Endothelial cell of umbilical vein (primary cell): ENCODE measurements around the gene GBX2. TPM values are rescaled to one million over a fixed set of nuclear protein-coding genes. Genes with fewer than 3 reads are reported as not detected.

Experiments
- BruUV-seq: library from RNA; stranded (reverse); fragments of 400-500 nt; replicated peaks from 2 replicates; lab custom pipeline; 2021; lab: Mats Ljungman, UMichigan
- CTCF ChIA-PET: fragments of 300-600, 350-600 bp; sonication (Branson Sonifier 250); formaldehyde crosslinking; loops from one replicate; lab custom pipeline; 2021; ENCODE audit warnings: antibody characterized with exemption, inconsistent platforms; lab: Charles Lee
- POLR2A ChIA-PET: fragments of 300-600, 350-600 bp; sonication (Branson Sonifier 250); formaldehyde crosslinking; loops from one replicate; lab custom pipeline; 2021; ENCODE audit warnings: antibody characterized with exemption, inconsistent platforms; lab: Charles Lee
- DNase-seq: peaks from one replicate; pipeline ENCODE4 v3.0.0-alpha.2; 2011; ENCODE audit warnings: low read depth, low spot score
- FAIRE-seq: peaks from 2 replicates; lab custom pipeline; 2011; peaks lifted over from hg19 to GRCh38; lab: Jason Lieb, UNC
- H2AFZ ChIP-seq: 2 replicates; pipeline ENCODE4 v1.6.0; 2012; ENCODE audit warnings: low read depth, low read length, control low read depth, inconsistent platforms
- H3K27ac ChIP-seq: 2 replicates; pipeline ENCODE4 v1.5.1; 2011; ENCODE audit warnings: low read depth, mild to moderate bottlenecking, control low read depth, low read length, moderate library complexity; ENCODE audit not compliant: insufficient read depth
- H3K27me3 ChIP-seq, 2 experiments: 2 replicates each; pipeline versions ENCODE4 v1.6.0 to v1.6.1; 2011; ENCODE audit warnings: low read length in 2 of 2, mixed read lengths in 1 of 2; ENCODE audit not compliant: control insufficient read depth in 2 of 2, insufficient read depth in 2 of 2
- H3K36me3 ChIP-seq, 2 experiments: 2 replicates in 1 of 2; 3 replicates in 1 of 2; pipeline ENCODE4 v1.5.1; 2011; ENCODE audit warnings: low read length in 2 of 2, mild to moderate bottlenecking in 1 of 2, moderate library complexity in 1 of 2; ENCODE audit not compliant: control insufficient read depth in 2 of 2, insufficient read depth in 2 of 2; ENCODE audit errors: extremely low read depth in 1 of 2
- H3K4me1 ChIP-seq: 3 replicates; pipeline ENCODE4 v1.5.1; 2011; ENCODE audit warnings: mild to moderate bottlenecking, low read length; ENCODE audit not compliant: control insufficient read depth, insufficient read depth; ENCODE audit errors: extremely low read depth
- H3K4me2 ChIP-seq: 2 replicates; pipeline ENCODE4 v1.6.1; 2011; ENCODE audit warnings: low read length, control low read depth, mixed read lengths; ENCODE audit not compliant: insufficient read depth
- H3K4me3 ChIP-seq, 3 experiments: fragments of 200-600 bp in 1 of 3; sonication (generic), shearing (Covaris generic) in 1 of 3; replicated peaks in 1 of 3; 2 replicates each; pipeline ENCODE4 v1.5.1; 2011 to 2016; ENCODE audit warnings: control low read depth in 3 of 3, low read length in 3 of 3, mild to moderate bottlenecking in 2 of 3, inconsistent platforms in 1 of 3, low read depth in 1 of 3, moderate library complexity in 1 of 3; ENCODE audit not compliant: insufficient read depth in 1 of 3
- H3K79me2 ChIP-seq: 2 replicates; pipeline ENCODE4 v1.6.0; 2012; ENCODE audit warnings: low read length, inconsistent platforms; ENCODE audit not compliant: control insufficient read depth, insufficient read depth
- H3K9ac ChIP-seq: replicated peaks from 2 replicates; pipeline ENCODE3; 2011; ENCODE audit warnings: low read length, control low read depth; ENCODE audit not compliant: insufficient read depth; ENCODE audit errors: extremely low read depth
- H3K9me1 ChIP-seq: replicated peaks from 3 replicates; pipeline ENCODE4 v1.6.0; 2011; ENCODE audit warnings: mild to moderate bottlenecking, low read length; ENCODE audit not compliant: control insufficient read depth, insufficient read depth; ENCODE audit errors: extremely low read depth
- H3K9me3 ChIP-seq: replicated peaks from 2 replicates; pipeline ENCODE4 v1.5.1; 2012; ENCODE audit warnings: low read length, inconsistent platforms; ENCODE audit not compliant: control insufficient read depth, insufficient read depth
- H4K20me1 ChIP-seq: replicated peaks from 2 replicates; pipeline ENCODE3; 2011; ENCODE audit warnings: mild to moderate bottlenecking, low read length; ENCODE audit not compliant: control insufficient read depth, insufficient read depth; ENCODE audit errors: extremely low read depth
- EZH2 ChIP-seq: IDR thresholded peaks from 2 replicates; pipeline ENCODE4 v1.6.1; 2012; ENCODE audit warnings: borderline replicate concordance, low read depth, mild to moderate bottlenecking, moderate library complexity, low read length, inconsistent platforms; ENCODE audit not compliant: severe bottlenecking
- FOS ChIP-seq: IDR thresholded peaks from 2 replicates; pipeline ENCODE4 v1.6.1; 2011; ENCODE audit warnings: mild to moderate bottlenecking, low read length, moderate library complexity, borderline replicate concordance; ENCODE audit not compliant: insufficient read depth
- GATA2 ChIP-seq: IDR thresholded peaks from 2 replicates; pipeline ENCODE4 v1.7.0; 2011; ENCODE audit warnings: low read depth, mild to moderate bottlenecking, moderate library complexity, mixed read lengths, low read length; ENCODE audit not compliant: insufficient read length, insufficient read depth
- JUN ChIP-seq: IDR thresholded peaks from 2 replicates; pipeline ENCODE4 v1.6.1; 2011; ENCODE audit warnings: borderline replicate concordance, low read depth; ENCODE audit not compliant: insufficient read length, insufficient read depth
- MYC ChIP-seq: IDR thresholded peaks from one replicate; pipeline ENCODE4 v1.6.1; 2011; ENCODE audit warnings: mild to moderate bottlenecking, low read depth, low read length
- POLR2A ChIP-seq: IDR thresholded peaks from 2 replicates; pipeline ENCODE4 v1.6.1; 2012; ENCODE audit warnings: low read depth, mild to moderate bottlenecking, control low read depth, low read length
- POLR2AphosphoS5 ChIP-seq: IDR thresholded peaks from 2 replicates; pipeline ENCODE4 v1.6.1; 2012; ENCODE audit warnings: low read depth, mild to moderate bottlenecking, control low read depth, low read length, moderate library complexity; ENCODE audit not compliant: insufficient read depth
- dilution Hi-C: fragments of 300-500 bp; cut with MboI; formaldehyde crosslinking; loops from one replicate; pipeline ENCODE4 v1.15.0; 2019; ENCODE audit warnings: low sequenced_read_pairs; ENCODE audit not compliant: extremely low pct_ligation_motif_present
- intact Hi-C: fragments of 100-400 bp; cut with micrococcal nuclease; formaldehyde crosslinking; loops from one replicate; pipeline ENCODE4 v1.10.0; 2022
- polyA plus RNA-seq, 4 experiments: library from polyadenylated mRNA; depleted of rRNA in 3 of 4; stranded (reverse) in 3 of 4; unstranded in 1 of 4; fragments of >200 nt; gene quantifications; 2 replicates each; pipeline versions ENCODE4 v1.2.1 to v1.2.3, GENCODE V29; 2011 to 2012; ENCODE audit warnings: missing spikeins in 1 of 4
- total RNA-seq: library from RNA; stranded (reverse); gene quantifications from 2 replicates; pipeline ENCODE4 v1.2.3, GENCODE V29; 2021
- TF ChIP-seq, protein P1 (sequence below), 2 donors: IDR thresholded peaks; 1 replicate in 1 of 2; 2 replicates in 1 of 2; pipeline ENCODE4 v1.5.1; 2011; ENCODE audit warnings: low read length in 2 of 2, mild to moderate bottlenecking in 2 of 2, moderate library complexity in 2 of 2, control low read depth in 1 of 2, inconsistent platforms in 1 of 2, low read depth in 1 of 2; ENCODE audit not compliant: insufficient read depth in 1 of 2; ENCODE audit errors: extremely low read depth in 1 of 2
- TF ChIP-seq, protein P2 (sequence below): IDR thresholded peaks from 2 replicates; pipeline ENCODE4 v1.6.1; 2011; ENCODE audit not compliant: insufficient read depth, insufficient read length

The GBX2 gene
- total and polyA plus RNA-seq, 2 donors (not counting 3 experiments of a cell fraction or from before 2014, with no cell fraction given): 3.0 to 3.6 TPM

DNA sequence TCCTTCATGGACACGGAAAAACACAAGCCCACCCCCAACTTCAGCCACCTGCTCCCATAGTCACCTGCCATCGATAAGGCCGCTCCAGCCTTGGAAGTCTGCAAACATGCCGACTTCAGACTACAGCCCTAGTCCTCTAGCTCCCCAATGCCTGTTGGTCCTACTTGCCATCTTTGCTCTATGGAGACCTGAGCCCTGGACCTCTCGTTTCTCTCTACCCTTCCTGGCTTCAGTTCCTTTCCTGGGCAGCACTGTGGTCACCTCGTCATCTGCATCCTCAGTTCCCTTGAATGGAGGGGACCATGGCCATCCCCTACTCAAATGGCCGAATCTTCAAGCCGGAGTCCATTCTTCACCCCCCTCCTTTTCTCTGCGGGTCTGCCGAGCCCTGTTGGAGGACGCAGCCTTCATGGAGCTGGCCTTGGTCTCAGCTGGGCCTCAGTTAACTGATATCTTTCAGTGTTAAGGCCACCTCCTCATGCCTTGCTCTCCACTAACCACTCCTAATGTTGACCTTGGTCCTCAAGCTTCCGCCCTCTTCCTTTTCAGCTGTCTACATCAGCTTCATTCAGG, 47.7 kb upstream of the GBX2 start:
- ChIA-PET POLR2A (no interaction called here), CTCF (no interaction called here)
- H3K9ac ChIP-seq: no peak overlapping the region
- TF ChIP-seq MYC: no peak
- TF ChIP-seq JUN: no peak
- TF ChIP-seq POLR2A: no peak
- no peak for TF ChIP-seq FOS
- TF ChIP-seq, protein P1, sequence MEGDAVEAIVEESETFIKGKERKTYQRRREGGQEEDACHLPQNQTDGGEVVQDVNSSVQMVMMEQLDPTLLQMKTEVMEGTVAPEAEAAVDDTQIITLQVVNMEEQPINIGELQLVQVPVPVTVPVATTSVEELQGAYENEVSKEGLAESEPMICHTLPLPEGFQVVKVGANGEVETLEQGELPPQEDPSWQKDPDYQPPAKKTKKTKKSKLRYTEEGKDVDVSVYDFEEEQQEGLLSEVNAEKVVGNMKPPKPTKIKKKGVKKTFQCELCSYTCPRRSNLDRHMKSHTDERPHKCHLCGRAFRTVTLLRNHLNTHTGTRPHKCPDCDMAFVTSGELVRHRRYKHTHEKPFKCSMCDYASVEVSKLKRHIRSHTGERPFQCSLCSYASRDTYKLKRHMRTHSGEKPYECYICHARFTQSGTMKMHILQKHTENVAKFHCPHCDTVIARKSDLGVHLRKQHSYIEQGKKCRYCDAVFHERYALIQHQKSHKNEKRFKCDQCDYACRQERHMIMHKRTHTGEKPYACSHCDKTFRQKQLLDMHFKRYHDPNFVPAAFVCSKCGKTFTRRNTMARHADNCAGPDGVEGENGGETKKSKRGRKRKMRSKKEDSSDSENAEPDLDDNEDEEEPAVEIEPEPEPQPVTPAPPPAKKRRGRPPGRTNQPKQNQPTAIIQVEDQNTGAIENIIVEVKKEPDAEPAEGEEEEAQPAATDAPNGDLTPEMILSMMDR (IDR thresholded peaks at IDR 0.05; ENCODE audit: extremely low read depth in 1 of 2, insufficient read depth in 1 of 2, low read depth in 1 of 2, low read length in 2 of 2): no peak
- TF ChIP-seq GATA2: no peak
- TF ChIP-seq, protein P2, sequence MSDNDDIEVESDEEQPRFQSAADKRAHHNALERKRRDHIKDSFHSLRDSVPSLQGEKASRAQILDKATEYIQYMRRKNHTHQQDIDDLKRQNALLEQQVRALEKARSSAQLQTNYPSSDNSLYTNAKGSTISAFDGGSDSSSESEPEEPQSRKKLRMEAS: no peak
- TF ChIP-seq POLR2AphosphoS5: no peak
- no peak for TF ChIP-seq EZH2
- no peaks in the 10 kb centered on the region for H4K20me1 ChIP-seq
- dilution Hi-C loops (no loop called here), intact Hi-C loops (no loop called here)
- DNase-seq: no peak
- no peaks in the 10 kb centered on the region for H3K27me3 ChIP-seq
- no peaks in the 10 kb centered on the region for H3K9me1 ChIP-seq
- H3K4me3 ChIP-seq: no peak overlapping the region
- FAIRE-seq: no peak
- H3K36me3 ChIP-seq: no peaks in the 10 kb centered on the region
- no peaks in the 10 kb centered on the region for H3K4me1 ChIP-seq
- no peaks in the 10 kb centered on the region for H3K79me2 ChIP-seq
- H3K9me3 ChIP-seq: no peaks in the 10 kb centered on the region
- H3K27ac ChIP-seq: no peak overlapping the region
- no peak overlapping the region for H2AFZ ChIP-seq
- no TSS peak for BruUV-seq
- H3K4me2 ChIP-seq: no peak overlapping the region
